Heart right ventricle (tissue), 16 donors: ENCODE data around the gene SSH2. TPM values are rescaled to one million over a fixed set of nuclear protein-coding genes. Genes with fewer than 3 reads are reported as not detected.
A peak's percentile ranks its signal among the peaks of the same experiment; 100 is the strongest.

Source experiments
- ATAC-seq, 8 donors: fragments of 200-7000 bp; cut with Tn5 transposase; one replicate each; pipeline ENCODE4 v1.9.1; 2020; ENCODE audit warnings: mild to moderate bottlenecking in 8 of 8, moderate library complexity in 8 of 8, moderate number of reproducible peaks in 1 of 8
- DNase-seq, 2 donors: peaks; one replicate each; pipeline ENCODE4 v3.0.0-alpha.2; 2020
- H3K27ac ChIP-seq, 10 donors: fragments of 200-600 bp; sonication (generic) in 2 of 10; one replicate each; pipeline versions ENCODE4 v1.5.0 to v1.8.0; 2020 to 2022; ENCODE audit warnings: mild to moderate bottlenecking in 3 of 10
- H3K27me3 ChIP-seq, 7 donors: fragments of 200-600 bp; one replicate each; pipeline ENCODE4 v1.8.0; 2021 to 2022; ENCODE audit warnings: mild to moderate bottlenecking in 2 of 7
- H3K36me3 ChIP-seq, 9 donors: fragments of 200-600 bp; sonication (generic) in 1 of 9; one replicate each; pipeline versions ENCODE4 v1.5.0 to v1.8.0; 2020 to 2022; ENCODE audit warnings: mild to moderate bottlenecking in 2 of 9
- H3K4me1 ChIP-seq, 9 donors: fragments of 200-600 bp; sonication (generic) in 1 of 9; one replicate each; pipeline versions ENCODE4 v1.5.0 to v1.8.0; 2020 to 2022; ENCODE audit warnings: mild to moderate bottlenecking in 4 of 9
- H3K4me3 ChIP-seq, 10 donors: fragments of 200-600 bp; sonication (generic) in 2 of 10; one replicate each; pipeline versions ENCODE4 v1.5.0 to v1.8.0; 2020 to 2022; ENCODE audit warnings: mild to moderate bottlenecking in 7 of 10, moderate library complexity in 2 of 10
- H3K9me3 ChIP-seq, 11 donors: fragments of 200-600 bp in 10 of 11; sonication (generic) in 2 of 11; one replicate each; pipeline versions ENCODE4 v1.5.0 to v1.8.0; 2013 to 2022; ENCODE audit warnings: mild to moderate bottlenecking in 2 of 11, control low read depth in 1 of 11, moderate library complexity in 1 of 11
- CTCF ChIP-seq, 9 donors: fragments of 200-600 bp; sonication (generic) in 2 of 9; IDR thresholded peaks; one replicate each; pipeline versions ENCODE4 v1.5.0 to v1.8.0; 2021 to 2022; ENCODE audit warnings: antibody characterized with exemption in 9 of 9, mild to moderate bottlenecking in 5 of 9, moderate library complexity in 1 of 9
- WGBS, 2 donors: extraction: QIAGEN DNeasy Blood & Tissue Kit; methylation state at CpG; one replicate each; pipeline ENCODE4 v1.1.7; 2013; ENCODE audit warnings: inconsistent platforms in 1 of 2; 5-methylcytosine and 5-hydroxymethylcytosine counted together
- intact Hi-C, 10 donors: fragments of 100-400 bp; cut with DNase I; formaldehyde crosslinking; loops; one replicate each; pipeline versions ENCODE4 v1.11.1 to v1.14.2; 2022
- polyA plus RNA-seq, 2 donors: library from polyadenylated mRNA; stranded (reverse); fragments of 200-250 nt; gene quantifications; one replicate each; pipeline ENCODE4 v1.2.3, GENCODE V29; 2013
- total RNA-seq, 10 donors: library from RNA; stranded (reverse); fragmentation: NEBNext Ultra II Directional in 3 of 10; extraction: Animal tissue kit (Norgen Biotek cat#: 25700) in 3 of 10; gene quantifications; one replicate each; pipeline versions ENCODE4 v1.2.1 to v1.2.4, GENCODE V29; 2021 to 2023
- donor health status: Arrhythmogenic right ventricular cardiomyopathy.
- donor health status: ischemic (EF 13 %, LVEDD 7.1; RV severe dilation, severe dysfunction).
- donor health status: healthy with polysubstance abuse.
- donor health status: DM: no; HTN: yes; CAD: no.
- donor health status: DM: no; HTN: no; CAD: no.
- donor health status: ischemic (EF 25% LVEDD 6.9; RV normal size, moderate dysfunction).
- donor health status: ischemic (EF 25% LVEDD 5.7; RV mildly dilated, moderate dysfunction).
- donor health status: healthy.
- donor health status: DM: yes; HTN: yes; CAD: no.
- donor health status: Ischemic cardiomyopathy.
- donor health status: ischemic (EF 35%, LVEDD 5.7; RV mildly dilated, moderate dysfunction).
- donor health status: nonischemic (EF 11% LVEDD 7.7; RV severe dilation, severe dysfunction).
- donor health status: DM: yes; HTN: yes; CAD: no.
- donor health status: PGD.
- donor health status: ischemic (EF 29% LVEDD 5.4; RV normal size, mild dysfunction).
- donor health status: nonischemic (EF 23%, LVEDD 6.1; RV moderate dilation, normal function).

SSH2 gene
- total and polyA plus RNA-seq, 12 donors: 17.9 to 42.9 (median 34.3) TPM

GRCh38 chr17:29927546-29927945 is 2.5 kb downstream of the SSH2 start:
- 0 to 11% methylated on average over 1 of the region's 1 CpG for WGBS, 2 donors
- DNase-seq: no peak
- H3K9me3 ChIP-seq: no peaks in the 10 kb centered on the region
- H3K36me3 ChIP-seq: peaks cover 0 to 10% (median 0%) of the 10 kb centered on the region in 9 donors
- peak overlapping the region in 1 of 10 donors; percentile 10 for H3K4me3 ChIP-seq
- H3K27me3 ChIP-seq: no peaks in the 10 kb centered on the region
- ATAC-seq: no peak
- intact Hi-C loops: no loop called here
- H3K4me1 ChIP-seq: peaks cover 0 to 51% (median 38%) of the 10 kb centered on the region in 9 donors
- peak overlapping the region in 1 of 10 donors; percentile 89 for H3K27ac ChIP-seq
- no peak for TF ChIP-seq CTCF (IDR thresholded peaks at IDR 0.05)

- 39 to 57% methylated on average over 1 of the region's 1 CpG for WGBS, 2 donors
- Histone ChIP-seq H3K4me3 (no peak overlapping the region), H3K4me1 (peaks cover 0 to 40% (median 25%) of the 10 kb centered on the region in 9 donors), H3K27ac (no peak overlapping the region), H3K9me3 (no peaks in the 10 kb centered on the region), H3K36me3 (peaks cover 0 to 12% (median 0%) of the 10 kb centered on the region in 9 donors), H3K27me3 (no peaks in the 10 kb centered on the region)
- ATAC-seq (no peak), DNase-seq (no peak)
- intact Hi-C loops: no loop called here
- no peak for TF ChIP-seq CTCF (IDR thresholded peaks at IDR 0.05)
These were observed 5.2 kb downstream of the SSH2 start for GRCh38 chr17:29924786-29925185.

DNA sequence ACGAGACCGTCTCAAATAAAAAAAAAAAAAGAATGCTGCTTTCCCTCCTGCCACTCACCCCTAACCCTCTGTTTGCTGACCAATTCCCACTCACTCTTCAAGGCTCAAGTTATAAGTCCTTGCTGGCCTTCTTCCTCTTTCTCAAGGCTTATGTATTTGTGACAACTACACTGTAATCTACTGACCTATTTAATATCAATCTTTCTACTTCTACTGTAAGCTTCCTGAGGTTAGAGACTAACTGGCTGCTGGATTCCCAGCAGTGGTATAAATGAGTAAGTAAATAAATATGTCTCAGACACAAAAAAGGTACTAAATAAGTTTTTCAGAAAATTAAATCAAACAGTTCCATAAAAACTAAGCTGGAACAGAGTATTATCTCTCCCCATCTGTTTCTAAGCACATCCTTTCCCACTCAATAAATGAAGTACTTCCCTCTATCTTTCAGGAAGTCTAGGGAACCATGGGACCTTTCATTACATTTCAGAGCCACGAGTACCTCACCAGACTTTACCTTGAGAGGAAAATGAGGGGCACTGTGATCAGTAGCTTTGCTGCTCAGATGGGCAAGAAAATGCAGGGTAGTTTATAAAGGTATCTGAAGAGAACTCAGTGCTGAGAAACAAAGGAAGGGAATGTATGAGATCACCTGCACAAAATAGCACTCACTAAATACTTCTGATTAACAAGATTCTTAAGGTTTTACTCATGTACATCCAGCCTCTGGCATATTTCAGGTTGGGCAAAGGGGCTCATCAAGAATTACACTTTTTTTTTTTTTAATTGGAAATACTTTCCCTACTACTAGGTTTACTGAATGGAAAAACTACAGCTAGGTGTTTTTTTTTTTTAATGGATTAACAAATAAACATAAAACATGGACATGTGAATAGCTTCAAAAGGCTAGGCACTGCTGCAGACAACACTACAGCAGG is 10.8 kb downstream of the SSH2 start:
- WGBS, 2 donors: 36 to 46% methylated on average over 3 of the region's 3 CpGs
- ATAC-seq: peak in 2 of 8 donors; percentile 30 to 58
- intact Hi-C loops: loop anchor here in 1 of 10 donors (10.0 kb wide), 1 partner anchor 54 kb away; no protein-coding TSS in a partner anchor

More for the DNA sequence above, 10.8 kb downstream of the SSH2 start:
- peaks cover 0 to 29% (median 9%) of the 10 kb centered on the region in 9 donors for H3K4me1 ChIP-seq
- no peaks in the 10 kb centered on the region for H3K9me3 ChIP-seq
- peaks cover 0 to 6% (median 0%) of the 10 kb centered on the region in 9 donors for H3K36me3 ChIP-seq
- no peaks in the 10 kb centered on the region for H3K27me3 ChIP-seq
- no peak overlapping the region for H3K4me3 ChIP-seq
- peak overlapping the region in 3 of 10 donors; percentile 7 to 30 (median 8) for H3K27ac ChIP-seq
- TF ChIP-seq CTCF (IDR thresholded peaks at IDR 0.05): no peak
- no peak for DNase-seq
